ENCODE data around the gene FAM120A. TPM values are rescaled to one million over a fixed set of nuclear protein-coding genes. Genes with fewer than 3 reads are reported as not detected.

Gene FAM120A
- total RNA-seq, 1 experiment from 2014 or later = 89.6 TPM

GRCh38 chr9:93585259-93585658, 133.8 kb downstream of the FAM120A start:
- no peak overlapping the region for H3K27ac ChIP-seq (ENCODE audit: low read length)
- TF ChIP-seq, protein P1, sequence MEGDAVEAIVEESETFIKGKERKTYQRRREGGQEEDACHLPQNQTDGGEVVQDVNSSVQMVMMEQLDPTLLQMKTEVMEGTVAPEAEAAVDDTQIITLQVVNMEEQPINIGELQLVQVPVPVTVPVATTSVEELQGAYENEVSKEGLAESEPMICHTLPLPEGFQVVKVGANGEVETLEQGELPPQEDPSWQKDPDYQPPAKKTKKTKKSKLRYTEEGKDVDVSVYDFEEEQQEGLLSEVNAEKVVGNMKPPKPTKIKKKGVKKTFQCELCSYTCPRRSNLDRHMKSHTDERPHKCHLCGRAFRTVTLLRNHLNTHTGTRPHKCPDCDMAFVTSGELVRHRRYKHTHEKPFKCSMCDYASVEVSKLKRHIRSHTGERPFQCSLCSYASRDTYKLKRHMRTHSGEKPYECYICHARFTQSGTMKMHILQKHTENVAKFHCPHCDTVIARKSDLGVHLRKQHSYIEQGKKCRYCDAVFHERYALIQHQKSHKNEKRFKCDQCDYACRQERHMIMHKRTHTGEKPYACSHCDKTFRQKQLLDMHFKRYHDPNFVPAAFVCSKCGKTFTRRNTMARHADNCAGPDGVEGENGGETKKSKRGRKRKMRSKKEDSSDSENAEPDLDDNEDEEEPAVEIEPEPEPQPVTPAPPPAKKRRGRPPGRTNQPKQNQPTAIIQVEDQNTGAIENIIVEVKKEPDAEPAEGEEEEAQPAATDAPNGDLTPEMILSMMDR (conservative IDR thresholded peaks at IDR 0.05; ENCODE audit: low read depth, low read length) = no peak
- TF ChIP-seq EZH2 (IDR thresholded peaks at IDR 0.05; ENCODE audit: low read length, unreplicated experiment) (no peak), EZH2phosphoT487 (IDR thresholded peaks at IDR 0.05; ENCODE audit: borderline replicate concordance, low read length) (no peak)
- POLR2A ChIA-PET (ENCODE audit: unreplicated experiment) = no interaction called here
- H3F3A ChIP-seq (ENCODE audit: low read length, unreplicated experiment) = no peaks in the 10 kb centered on the region
- no peak for DNase-seq
- no peak overlapping the region for H2AFZ ChIP-seq (ENCODE audit: low read length)
- H3K9me3 ChIP-seq (ENCODE audit: low read length) = 0 out of 2 replicates have a peak, but pooled peaks cover 6% of the 10 kb centered on the region
- BruUV-seq (replicated peaks) = no TSS peak
- H3K9me2 ChIP-seq (replicated peaks; ENCODE audit: low read length) = no peaks in the 10 kb centered on the region
- CTCF ChIA-PET = no interaction called here
- H4K20me1 ChIP-seq (ENCODE audit: low read length) = no peaks in the 10 kb centered on the region
- no peak overlapping the region for H3K4me2 ChIP-seq (ENCODE audit: low read length)
- no peak for ATAC-seq
- intact Hi-C loops (cut with micrococcal nuclease) = no loop called here
- H3K4me3 ChIP-seq (ENCODE audit: low read length) = no peak overlapping the region
- H3K9ac ChIP-seq (ENCODE audit: low read length) = no peak overlapping the region
- peaks cover 56% of the 10 kb centered on the region for H3K79me2 ChIP-seq (ENCODE audit: low read length)
- H3K4me1 ChIP-seq (ENCODE audit: insufficient read depth, low read length) = no peaks in the 10 kb centered on the region; the same call in 1 of the 2 replicates
- peaks cover 9% of the 10 kb centered on the region; the same call in 1 of the 2 replicates for H3K36me3 ChIP-seq (ENCODE audit: low read depth, low read length)
- no peaks in the 10 kb centered on the region for H3K27me3 ChIP-seq (ENCODE audit: low read length)

GRCh38 chr9:93585695-93586094, 134.2 kb downstream of the FAM120A start:
- no peaks in the 10 kb centered on the region for H4K20me1 ChIP-seq (ENCODE audit: low read length)
- ChIA-PET CTCF (no interaction called here), POLR2A (ENCODE audit: unreplicated experiment) (no interaction called here)
- 0 out of 2 replicates have a peak, but pooled peaks cover 6% of the 10 kb centered on the region for H3K9me3 ChIP-seq (ENCODE audit: low read length)
- peaks cover 51% of the 10 kb centered on the region for H3K79me2 ChIP-seq (ENCODE audit: low read length)
- no peak overlapping the region for H2AFZ ChIP-seq (ENCODE audit: low read length)
- intact Hi-C loops (cut with micrococcal nuclease) = no loop called here
- ATAC-seq = no peak
- no peaks in the 10 kb centered on the region; the same call in 1 of the 2 replicates for H3K4me1 ChIP-seq (ENCODE audit: insufficient read depth, low read length)
- no peaks in the 10 kb centered on the region for H3F3A ChIP-seq (ENCODE audit: low read length, unreplicated experiment)
- no TSS peak for BruUV-seq (replicated peaks)
- peaks cover 9% of the 10 kb centered on the region; the same call in 1 of the 2 replicates for H3K36me3 ChIP-seq (ENCODE audit: low read depth, low read length)
- H3K9ac ChIP-seq (ENCODE audit: low read length) = no peak overlapping the region
- TF ChIP-seq EZH2phosphoT487 (IDR thresholded peaks at IDR 0.05; ENCODE audit: borderline replicate concordance, low read length) (no peak), EZH2 (IDR thresholded peaks at IDR 0.05; ENCODE audit: low read length, unreplicated experiment) (no peak)
- TF ChIP-seq, protein P1 (conservative IDR thresholded peaks at IDR 0.05; ENCODE audit: low read depth, low read length) = no peak
- no peak overlapping the region for H3K27ac ChIP-seq (ENCODE audit: low read length)
- H3K4me2 ChIP-seq (ENCODE audit: low read length) = no peak overlapping the region
- H3K9me2 ChIP-seq (replicated peaks; ENCODE audit: low read length) = no peaks in the 10 kb centered on the region
- DNase-seq = no peak
- H3K4me3 ChIP-seq (ENCODE audit: low read length) = no peak overlapping the region
- H3K27me3 ChIP-seq (ENCODE audit: low read length) = no peaks in the 10 kb centered on the region

GRCh38 chr9:93586290-93587057, 135.0 kb downstream of the FAM120A start:
- Histone ChIP-seq H3K4me3 (ENCODE audit: low read length) (no peak overlapping the region), H3K27ac (ENCODE audit: low read length) (no peak overlapping the region), H3K4me2 (ENCODE audit: low read length) (no peak overlapping the region), H3F3A (ENCODE audit: low read length, unreplicated experiment) (no peaks in the 10 kb centered on the region), H3K4me1 (ENCODE audit: insufficient read depth, low read length) (no peaks in the 10 kb centered on the region), H3K27me3 (ENCODE audit: low read length) (no peaks in the 10 kb centered on the region), H2AFZ (ENCODE audit: low read length) (no peak overlapping the region), H3K79me2 (ENCODE audit: low read length) (peaks cover 43% of the 10 kb centered on the region), H4K20me1 (ENCODE audit: low read length) (no peaks in the 10 kb centered on the region), H3K36me3 (ENCODE audit: low read depth, low read length) (peaks cover 9% of the 10 kb centered on the region; the same call in 1 of the 2 replicates), H3K9me2 (replicated peaks; ENCODE audit: low read length) (no peaks in the 10 kb centered on the region), H3K9ac (ENCODE audit: low read length) (no peak overlapping the region), H3K9me3 (ENCODE audit: low read length) (0 out of 2 replicates have a peak, but pooled peaks cover 6% of the 10 kb centered on the region)
- ChIA-PET POLR2A (ENCODE audit: unreplicated experiment) (no interaction called here), CTCF (no interaction called here)
- TF ChIP-seq, protein P1 (conservative IDR thresholded peaks at IDR 0.05; ENCODE audit: low read depth, low read length) = no peak
- no TSS peak for BruUV-seq (replicated peaks)
- DNase-seq (no peak), ATAC-seq (no peak)
- intact Hi-C loops (cut with micrococcal nuclease) = no loop called here

All from PC-3 (cell line).